ENCODE data around the gene CUL7. TPM values are rescaled to one million over a fixed set of nuclear protein-coding genes. Genes with fewer than 3 reads are reported as not detected.

CUL7 gene
- total RNA-seq, 1 donor from 2014 or later: 58.9 TPM

- H3K4me3 Mint-ChIP-seq (ENCODE audit: low read depth): no peak overlapping the region
- no peaks in the 10 kb centered on the region for H3K27me3 Mint-ChIP-seq
- TF ChIP-seq CTCF (IDR thresholded peaks at IDR 0.05; ENCODE audit: unreplicated experiment): no peak
- H3K27ac Mint-ChIP-seq: peak overlapping the region; percentile 95
- peaks cover 35% of the 10 kb centered on the region for H3K4me1 Mint-ChIP-seq (ENCODE audit: low read depth)
- peaks cover 3% of the 10 kb centered on the region for H3K36me3 Mint-ChIP-seq (ENCODE audit: insufficient read depth)
- H3K9me3 Mint-ChIP-seq (ENCODE audit: low read depth): no peaks in the 10 kb centered on the region
- DNase-seq (ENCODE audit: low spot score, unreplicated experiment): no peak
Measured at GRCh38 chr6:43095939-43096338, 42.3 kb upstream of the CUL7 start.

- DNase-seq (ENCODE audit: low spot score, unreplicated experiment): no peak
- H3K27ac Mint-ChIP-seq: no peak overlapping the region
- H3K27me3 Mint-ChIP-seq: no peaks in the 10 kb centered on the region
- H3K4me1 Mint-ChIP-seq (ENCODE audit: low read depth): peaks cover 57% of the 10 kb centered on the region
- H3K36me3 Mint-ChIP-seq (ENCODE audit: insufficient read depth): peaks cover 3% of the 10 kb centered on the region
- no peaks in the 10 kb centered on the region for H3K9me3 Mint-ChIP-seq (ENCODE audit: low read depth)
- no peak for TF ChIP-seq CTCF (IDR thresholded peaks at IDR 0.05; ENCODE audit: unreplicated experiment)
- H3K4me3 Mint-ChIP-seq (ENCODE audit: low read depth): no peak overlapping the region
Measured at GRCh38 chr6:43093436-43094289, 40.0 kb upstream of the CUL7 start.

- Mint-ChIP-seq H3K4me1 (ENCODE audit: low read depth) (peaks cover 50% of the 10 kb centered on the region), H3K27ac (no peak overlapping the region), H3K36me3 (ENCODE audit: insufficient read depth) (peaks cover 3% of the 10 kb centered on the region), H3K4me3 (ENCODE audit: low read depth) (no peak overlapping the region), H3K9me3 (ENCODE audit: low read depth) (no peaks in the 10 kb centered on the region), H3K27me3 (no peaks in the 10 kb centered on the region)
- no peak for DNase-seq (ENCODE audit: low spot score, unreplicated experiment)
- no peak for TF ChIP-seq CTCF (IDR thresholded peaks at IDR 0.05; ENCODE audit: unreplicated experiment)
Measured at GRCh38 chr6:43092635-43093034, 39.0 kb upstream of the CUL7 start.

- no peak for DNase-seq (ENCODE audit: low spot score, unreplicated experiment)
- Mint-ChIP-seq H3K4me3 (ENCODE audit: low read depth) (no peak overlapping the region), H3K36me3 (ENCODE audit: insufficient read depth) (peaks cover 3% of the 10 kb centered on the region), H3K27ac (peak overlapping the region; percentile 98), H3K27me3 (no peaks in the 10 kb centered on the region), H3K4me1 (ENCODE audit: low read depth) (peaks cover 39% of the 10 kb centered on the region), H3K9me3 (ENCODE audit: low read depth) (no peaks in the 10 kb centered on the region)
- TF ChIP-seq CTCF (IDR thresholded peaks at IDR 0.05; ENCODE audit: unreplicated experiment): no peak
Measured at GRCh38 chr6:43091436-43091991, 37.9 kb upstream of the CUL7 start.

GRCh38 chr6:43091020-43091419 is 37.4 kb upstream of the CUL7 start:
- no peak overlapping the region for H3K4me3 Mint-ChIP-seq (ENCODE audit: low read depth)
- H3K9me3 Mint-ChIP-seq (ENCODE audit: low read depth): no peaks in the 10 kb centered on the region
- H3K27ac Mint-ChIP-seq: peak overlapping the region; percentile 98
- no peak for TF ChIP-seq CTCF (IDR thresholded peaks at IDR 0.05; ENCODE audit: unreplicated experiment)
- H3K36me3 Mint-ChIP-seq (ENCODE audit: insufficient read depth): peaks cover 3% of the 10 kb centered on the region
- no peak for DNase-seq (ENCODE audit: low spot score, unreplicated experiment)
- no peaks in the 10 kb centered on the region for H3K27me3 Mint-ChIP-seq
- H3K4me1 Mint-ChIP-seq (ENCODE audit: low read depth): peaks cover 34% of the 10 kb centered on the region
